Caco-2 (cell line): ENCODE measurements around the gene MPI. TPM values are rescaled to one million over a fixed set of nuclear protein-coding genes. Genes with fewer than 3 reads are reported as not detected.

ENCODE experiments used
- BruUV-seq: library from RNA; stranded (reverse); fragments of 400-500 nt; replicated peaks from 2 replicates; lab custom pipeline; 2021; lab: Mats Ljungman, UMichigan
- CTCF ChIA-PET: fragments of 300-600 bp; sonication (Branson Sonifier 250); formaldehyde crosslinking; loops from one replicate; lab custom pipeline; 2022; ENCODE audit warnings: antibody characterized with exemption; lab: Charles Lee
- POLR2A ChIA-PET: fragments of 300-600 bp; sonication (Branson Sonifier 250); formaldehyde crosslinking; loops from one replicate; lab custom pipeline; 2022; ENCODE audit warnings: antibody characterized with exemption; lab: Charles Lee
- DNase-seq, 2 experiments: peaks; one replicate each; pipeline versions ENCODE4 v3.0.0 to v3.0.0-alpha.2; 2020 to 2022
- H3K27me3 ChIP-seq: replicated peaks from 2 replicates; pipeline ENCODE4 v1.6.0; 2011; ENCODE audit warnings: low read length; ENCODE audit not compliant: control insufficient read depth, insufficient read depth
- H3K36me3 ChIP-seq: 2 replicates; pipeline ENCODE4 v1.5.1; 2011; ENCODE audit warnings: low read length; ENCODE audit not compliant: control insufficient read depth, insufficient read depth
- H3K4me1 ChIP-seq: fragments of 250-450 bp; sonication (Bioruptor Pico); 2 replicates; pipeline ENCODE4 v1.5.1; 2020; ENCODE audit warnings: mild to moderate bottlenecking
- H3K4me3 ChIP-seq: 2 replicates; pipeline ENCODE4 v1.5.1; 2011; ENCODE audit warnings: low read depth, mild to moderate bottlenecking, control low read depth, low read length
- H3K9me3 ChIP-seq: fragments of 250-450 bp; sonication (Bioruptor Pico); 2 replicates; pipeline ENCODE4 v1.5.1; 2020; ENCODE audit warnings: mild to moderate bottlenecking, moderate library complexity
- H3K27ac Mint-ChIP-seq: one replicate; pipeline ENCODE4 v1.8.0; 2022; ENCODE audit warnings: mixed read lengths; ENCODE audit not compliant: unreplicated experiment
- H3K27me3 Mint-ChIP-seq: one replicate; pipeline ENCODE4 v1.8.0; 2022; ENCODE audit warnings: mixed read lengths; ENCODE audit not compliant: insufficient read depth, unreplicated experiment
- H3K36me3 Mint-ChIP-seq: one replicate; pipeline ENCODE4 v1.8.0; 2022; ENCODE audit warnings: mild to moderate bottlenecking, mixed read lengths; ENCODE audit not compliant: insufficient read depth, unreplicated experiment
- H3K4me1 Mint-ChIP-seq: one replicate; pipeline ENCODE4 v1.8.0; 2022; ENCODE audit warnings: low read depth, mixed read lengths; ENCODE audit not compliant: unreplicated experiment
- H3K4me3 Mint-ChIP-seq: one replicate; pipeline ENCODE4 v1.8.0; 2022; ENCODE audit warnings: mild to moderate bottlenecking, moderate library complexity, mixed read lengths; ENCODE audit not compliant: unreplicated experiment
- H3K9me3 Mint-ChIP-seq: one replicate; pipeline ENCODE4 v1.8.0; 2022; ENCODE audit warnings: mixed read lengths; ENCODE audit not compliant: unreplicated experiment
- intact Hi-C: fragments of 100-400 bp; cut with micrococcal nuclease; formaldehyde crosslinking; loops from one replicate; pipeline ENCODE4 v1.10.0; 2022; ENCODE audit not compliant: unreplicated experiment
- total RNA-seq: library from RNA; stranded (reverse); gene quantifications from 2 replicates; pipeline ENCODE4 v1.2.3, GENCODE V29; 2022
- TF ChIP-seq, protein P1 (sequence below), 2 experiments: fragments of 200-600 bp in 1 of 2; IDR thresholded peaks; 1 replicate in 1 of 2; 2 replicates in 1 of 2; pipeline versions ENCODE4 v1.5.1 to v1.8.0; 2011 to 2022; ENCODE audit warnings: antibody characterized with exemption in 1 of 2, control low read depth in 1 of 2, inconsistent platforms in 1 of 2, low read depth in 1 of 2, low read length in 1 of 2, mild to moderate bottlenecking in 1 of 2, moderate library complexity in 1 of 2; ENCODE audit not compliant: insufficient read depth in 1 of 2, severe bottlenecking in 1 of 2, unreplicated experiment in 1 of 2

The MPI gene
- total RNA-seq, 1 experiment from 2014 or later, result 29.1 TPM

- intact Hi-C loops, result no loop called here
- ChIA-PET CTCF (interaction anchor here (2.6 kb wide), 1 partner anchor 13 kb away, joined by 22 read pairs; no protein-coding TSS in a partner anchor), POLR2A (no interaction called here)
- Histone ChIP-seq H3K27me3 (no peaks in the 10 kb centered on the region), H3K4me3 (no peak overlapping the region), H3K4me1 (peaks cover 11% of the 10 kb centered on the region; the same call in 1 of the 2 replicates), H3K36me3 (no peaks in the 10 kb centered on the region), H3K9me3 (no peaks in the 10 kb centered on the region)
- BruUV-seq, result no TSS peak
- Mint-ChIP-seq H3K9me3 (no peaks in the 10 kb centered on the region), H3K27ac (peak overlapping the region; percentile 64), H3K4me1 (peaks cover 17% of the 10 kb centered on the region), H3K4me3 (peak overlapping the region; percentile 75), H3K27me3 (no peaks in the 10 kb centered on the region), H3K36me3 (peaks cover 24% of the 10 kb centered on the region)
- TF ChIP-seq, protein P1, sequence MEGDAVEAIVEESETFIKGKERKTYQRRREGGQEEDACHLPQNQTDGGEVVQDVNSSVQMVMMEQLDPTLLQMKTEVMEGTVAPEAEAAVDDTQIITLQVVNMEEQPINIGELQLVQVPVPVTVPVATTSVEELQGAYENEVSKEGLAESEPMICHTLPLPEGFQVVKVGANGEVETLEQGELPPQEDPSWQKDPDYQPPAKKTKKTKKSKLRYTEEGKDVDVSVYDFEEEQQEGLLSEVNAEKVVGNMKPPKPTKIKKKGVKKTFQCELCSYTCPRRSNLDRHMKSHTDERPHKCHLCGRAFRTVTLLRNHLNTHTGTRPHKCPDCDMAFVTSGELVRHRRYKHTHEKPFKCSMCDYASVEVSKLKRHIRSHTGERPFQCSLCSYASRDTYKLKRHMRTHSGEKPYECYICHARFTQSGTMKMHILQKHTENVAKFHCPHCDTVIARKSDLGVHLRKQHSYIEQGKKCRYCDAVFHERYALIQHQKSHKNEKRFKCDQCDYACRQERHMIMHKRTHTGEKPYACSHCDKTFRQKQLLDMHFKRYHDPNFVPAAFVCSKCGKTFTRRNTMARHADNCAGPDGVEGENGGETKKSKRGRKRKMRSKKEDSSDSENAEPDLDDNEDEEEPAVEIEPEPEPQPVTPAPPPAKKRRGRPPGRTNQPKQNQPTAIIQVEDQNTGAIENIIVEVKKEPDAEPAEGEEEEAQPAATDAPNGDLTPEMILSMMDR (IDR thresholded peaks at IDR 0.05; ENCODE audit: insufficient read depth in 1 of 2, low read depth in 1 of 2, low read length in 1 of 2, severe bottlenecking in 1 of 2, unreplicated experiment in 1 of 2), result no peak
- DNase-seq, result no peak
These were observed 1.1 kb upstream of the MPI start for GRCh38 chr15:74888716-74889115.

GRCh38 chr15:74889390-74889882, 406 bp upstream of the MPI start:
- Histone ChIP-seq H3K4me1 (peaks cover 11% of the 10 kb centered on the region; the same call in 1 of the 2 replicates), H3K9me3 (no peaks in the 10 kb centered on the region), H3K27me3 (no peaks in the 10 kb centered on the region), H3K4me3 (peak overlapping the region; percentile 95), H3K36me3 (no peaks in the 10 kb centered on the region)
- CTCF ChIA-PET, result interaction anchor here (0.7 to 2.6 kb wide), 4 partner anchors 12 to 118 kb away, joined by 3 to 22 read pairs (median 4); no protein-coding TSS in a partner anchor
- POLR2A ChIA-PET, result interaction anchor here (0.6 to 1.4 kb wide), 3 partner anchors 12 to 19 kb away, joined by 3 to 13 read pairs (median 5); partner anchors contain the start of gene FAM219B
- H3K36me3 Mint-ChIP-seq, result peaks cover 26% of the 10 kb centered on the region
- TF ChIP-seq, protein P1 (IDR thresholded peaks at IDR 0.05; ENCODE audit: insufficient read depth in 1 of 2, low read depth in 1 of 2, low read length in 1 of 2, severe bottlenecking in 1 of 2, unreplicated experiment in 1 of 2), result no peak
- H3K4me1 Mint-ChIP-seq, result peaks cover 16% of the 10 kb centered on the region
- DNase-seq, result peak in 1 of 2 experiments; percentile 23
- intact Hi-C loops, result no loop called here
- no peaks in the 10 kb centered on the region for H3K27me3 Mint-ChIP-seq
- H3K27ac Mint-ChIP-seq, result peak overlapping the region; percentile 64
- H3K9me3 Mint-ChIP-seq, result no peaks in the 10 kb centered on the region
- no TSS peak for BruUV-seq
- peak overlapping the region; percentile 75 for H3K4me3 Mint-ChIP-seq

DNA sequence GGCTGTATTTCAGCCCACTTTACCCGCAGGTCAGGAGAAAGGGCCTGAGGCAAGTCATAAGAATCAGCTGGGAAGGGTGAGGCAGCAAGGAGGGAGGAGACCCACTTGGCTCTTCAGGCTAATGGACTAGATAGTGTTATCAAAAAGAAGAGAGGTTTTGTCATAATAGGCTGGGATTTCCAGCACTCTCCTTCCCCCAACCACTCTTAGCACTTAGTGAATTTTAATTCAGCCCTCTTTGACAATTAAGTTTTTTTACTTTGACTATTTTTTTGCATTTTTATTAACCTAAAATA, 771 bp downstream of the MPI start:
- Mint-ChIP-seq H3K36me3 (peaks cover 22% of the 10 kb centered on the region), H3K27me3 (no peaks in the 10 kb centered on the region), H3K9me3 (no peaks in the 10 kb centered on the region), H3K27ac (peak overlapping the region; percentile 64), H3K4me1 (peaks cover 11% of the 10 kb centered on the region), H3K4me3 (peak overlapping the region; percentile 75)
- peak overlapping the region; percentile 95 for H3K4me3 ChIP-seq
- no peak for DNase-seq
- peaks cover 11% of the 10 kb centered on the region; the same call in 1 of the 2 replicates for H3K4me1 ChIP-seq
- intact Hi-C loops, result loop anchor here (1.0 kb wide), 2 partner anchors 11 to 17 kb away; partner anchors contain the start of gene SCAMP2
- BruUV-seq, result no TSS peak
- CTCF ChIA-PET, result interaction anchor here (1.2 to 2.6 kb wide), 2 partner anchors 11 to 120 kb away, joined by 5 to 22 read pairs; no protein-coding TSS in a partner anchor
- no peaks in the 10 kb centered on the region for H3K9me3 ChIP-seq
- H3K27me3 ChIP-seq, result no peaks in the 10 kb centered on the region
- no peaks in the 10 kb centered on the region for H3K36me3 ChIP-seq
- POLR2A ChIA-PET, result interaction anchor here (0.6 kb wide), 1 partner anchor 1088 kb away, joined by 4 read pairs; no protein-coding TSS in a partner anchor
- TF ChIP-seq, protein P1 (IDR thresholded peaks at IDR 0.05; ENCODE audit: insufficient read depth in 1 of 2, low read depth in 1 of 2, low read length in 1 of 2, severe bottlenecking in 1 of 2, unreplicated experiment in 1 of 2), result no peak
